Glutamatergic neuron (in vitro differentiated cells): ENCODE results near the gene PIP5K1C. TPM values are rescaled to one million over a fixed set of nuclear protein-coding genes. Genes with fewer than 3 reads are reported as not detected.

Source experiments
- DNase-seq: peaks from one replicate; pipeline ENCODE4 v3.0.0; 2022
- H3K27ac Mint-ChIP-seq: one replicate; pipeline ENCODE4 v1.8.0; 2020; ENCODE audit warnings: mild to moderate bottlenecking, mixed read lengths, inconsistent platforms; ENCODE audit not compliant: unreplicated experiment
- H3K27me3 Mint-ChIP-seq: one replicate; pipeline ENCODE4 v1.8.0; 2020; ENCODE audit warnings: mild to moderate bottlenecking, moderate library complexity, mixed read lengths, inconsistent platforms; ENCODE audit not compliant: unreplicated experiment
- H3K36me3 Mint-ChIP-seq: one replicate; pipeline ENCODE4 v1.8.0; 2020; ENCODE audit warnings: mild to moderate bottlenecking, mixed read lengths, inconsistent platforms; ENCODE audit not compliant: unreplicated experiment
- H3K4me1 Mint-ChIP-seq: one replicate; pipeline ENCODE4 v1.8.0; 2020; ENCODE audit warnings: mild to moderate bottlenecking, low read depth, mixed read lengths, inconsistent platforms; ENCODE audit not compliant: unreplicated experiment
- H3K4me3 Mint-ChIP-seq: one replicate; pipeline ENCODE4 v1.8.0; 2020; ENCODE audit warnings: mild to moderate bottlenecking, mixed read lengths, inconsistent platforms; ENCODE audit not compliant: unreplicated experiment
- H3K9me3 Mint-ChIP-seq: one replicate; pipeline ENCODE4 v1.8.0; 2020; ENCODE audit warnings: mild to moderate bottlenecking, moderate library complexity, mixed read lengths, inconsistent platforms; ENCODE audit not compliant: unreplicated experiment
- CTCF ChIP-seq: fragments of 200-600 bp; sonication (generic); IDR thresholded peaks from one replicate; pipeline ENCODE4 v1.5.0; 2021; ENCODE audit not compliant: partially characterized antibody, unreplicated experiment
- total RNA-seq: library from RNA; stranded (reverse); fragmentation: NEBNext Ultra II Directional; extraction: Animal tissue kit (Norgen Biotek cat#: 25700); gene quantifications from one replicate; pipeline ENCODE4 v1.2.1, GENCODE V29; 2021; ENCODE audit not compliant: unreplicated experiment

The PIP5K1C gene
- total RNA-seq, 1 donor from 2014 or later, result 169 TPM

- Mint-ChIP-seq H3K9me3 (peaks cover 27% of the 10 kb centered on the region), H3K27me3 (peaks cover 23% of the 10 kb centered on the region), H3K4me1 (peaks cover 30% of the 10 kb centered on the region), H3K27ac (peak overlapping the region; percentile 98), H3K4me3 (peak overlapping the region; percentile 49), H3K36me3 (no peaks in the 10 kb centered on the region)
- no peak for DNase-seq
- TF ChIP-seq CTCF, result no peak
These were observed 18.0 kb downstream of the PIP5K1C start for GRCh38 chr19:3682286-3682685.

- no peak overlapping the region for H3K4me3 Mint-ChIP-seq
- peaks cover 28% of the 10 kb centered on the region for H3K9me3 Mint-ChIP-seq
- H3K36me3 Mint-ChIP-seq, result no peaks in the 10 kb centered on the region
- no peak for TF ChIP-seq CTCF
- peaks cover 27% of the 10 kb centered on the region for H3K4me1 Mint-ChIP-seq
- peaks cover 19% of the 10 kb centered on the region for H3K27me3 Mint-ChIP-seq
- H3K27ac Mint-ChIP-seq, result peak overlapping the region; percentile 29
- no peak for DNase-seq
These were observed 19.3 kb downstream of the PIP5K1C start for GRCh38 chr19:3680939-3681338.

- no peaks in the 10 kb centered on the region for H3K36me3 Mint-ChIP-seq
- peak overlapping the region; percentile 46 for H3K4me3 Mint-ChIP-seq
- H3K4me1 Mint-ChIP-seq, result peaks cover 27% of the 10 kb centered on the region
- H3K27me3 Mint-ChIP-seq, result peaks cover 17% of the 10 kb centered on the region
- DNase-seq, result no peak
- peak overlapping the region; percentile 48 for H3K27ac Mint-ChIP-seq
- TF ChIP-seq CTCF, result no peak
- H3K9me3 Mint-ChIP-seq, result peaks cover 23% of the 10 kb centered on the region
These were observed 20.7 kb downstream of the PIP5K1C start for GRCh38 chr19:3679581-3679980.

GRCh38 chr19:3679138-3679537 lies 21.1 kb downstream of the PIP5K1C start:
- H3K27me3 Mint-ChIP-seq, result peaks cover 17% of the 10 kb centered on the region
- TF ChIP-seq CTCF, result no peak
- peaks cover 26% of the 10 kb centered on the region for H3K4me1 Mint-ChIP-seq
- no peaks in the 10 kb centered on the region for H3K36me3 Mint-ChIP-seq
- no peak for DNase-seq
- peaks cover 22% of the 10 kb centered on the region for H3K9me3 Mint-ChIP-seq
- no peak overlapping the region for H3K4me3 Mint-ChIP-seq
- H3K27ac Mint-ChIP-seq, result no peak overlapping the region

GRCh38 chr19:3678188-3678587 lies 22.1 kb downstream of the PIP5K1C start:
- H3K36me3 Mint-ChIP-seq, result no peaks in the 10 kb centered on the region
- H3K27me3 Mint-ChIP-seq, result peaks cover 10% of the 10 kb centered on the region
- no peak for DNase-seq
- H3K4me3 Mint-ChIP-seq, result no peak overlapping the region
- no peak for TF ChIP-seq CTCF
- peaks cover 21% of the 10 kb centered on the region for H3K4me1 Mint-ChIP-seq
- H3K9me3 Mint-ChIP-seq, result peaks cover 17% of the 10 kb centered on the region
- no peak overlapping the region for H3K27ac Mint-ChIP-seq
